Heart right ventricle (tissue), 16 donors: ENCODE measurements around the gene MBD3L5. TPM values are rescaled to one million over a fixed set of nuclear protein-coding genes. Genes with fewer than 3 reads are reported as not detected.
"Not testable (repeated sequence)": the region's sequence is repeated elsewhere in the genome, so short reads cannot be mapped to it uniquely, and the experiment has no call there.

Source experiments
- ATAC-seq, 8 donors: fragments of 200-7000 bp; cut with Tn5 transposase; one replicate each; pipeline ENCODE4 v1.9.1; 2020; ENCODE audit warnings: mild to moderate bottlenecking in 8 of 8, moderate library complexity in 8 of 8, moderate number of reproducible peaks in 1 of 8
- DNase-seq, 2 donors: peaks; one replicate each; pipeline ENCODE4 v3.0.0-alpha.2; 2020
- H3K27ac ChIP-seq, 10 donors: fragments of 200-600 bp; sonication (generic) in 2 of 10; one replicate each; pipeline versions ENCODE4 v1.5.0 to v1.8.0; 2020 to 2022; ENCODE audit warnings: mild to moderate bottlenecking in 3 of 10
- H3K27me3 ChIP-seq, 7 donors: fragments of 200-600 bp; one replicate each; pipeline ENCODE4 v1.8.0; 2021 to 2022; ENCODE audit warnings: mild to moderate bottlenecking in 2 of 7
- H3K36me3 ChIP-seq, 9 donors: fragments of 200-600 bp; sonication (generic) in 1 of 9; one replicate each; pipeline versions ENCODE4 v1.5.0 to v1.8.0; 2020 to 2022; ENCODE audit warnings: mild to moderate bottlenecking in 2 of 9
- H3K4me1 ChIP-seq, 9 donors: fragments of 200-600 bp; sonication (generic) in 1 of 9; one replicate each; pipeline versions ENCODE4 v1.5.0 to v1.8.0; 2020 to 2022; ENCODE audit warnings: mild to moderate bottlenecking in 4 of 9
- H3K4me3 ChIP-seq, 10 donors: fragments of 200-600 bp; sonication (generic) in 2 of 10; one replicate each; pipeline versions ENCODE4 v1.5.0 to v1.8.0; 2020 to 2022; ENCODE audit warnings: mild to moderate bottlenecking in 7 of 10, moderate library complexity in 2 of 10
- H3K9me3 ChIP-seq, 11 donors: fragments of 200-600 bp in 10 of 11; sonication (generic) in 2 of 11; one replicate each; pipeline versions ENCODE4 v1.5.0 to v1.8.0; 2013 to 2022; ENCODE audit warnings: mild to moderate bottlenecking in 2 of 11, control low read depth in 1 of 11, moderate library complexity in 1 of 11
- CTCF ChIP-seq, 9 donors: fragments of 200-600 bp; sonication (generic) in 2 of 9; IDR thresholded peaks; one replicate each; pipeline versions ENCODE4 v1.5.0 to v1.8.0; 2021 to 2022; ENCODE audit warnings: antibody characterized with exemption in 9 of 9, mild to moderate bottlenecking in 5 of 9, moderate library complexity in 1 of 9
- WGBS, 2 donors: extraction: QIAGEN DNeasy Blood & Tissue Kit; methylation state at CpG; one replicate each; pipeline ENCODE4 v1.1.7; 2013; ENCODE audit warnings: inconsistent platforms in 1 of 2; 5-methylcytosine and 5-hydroxymethylcytosine counted together
- intact Hi-C, 10 donors: fragments of 100-400 bp; cut with DNase I; formaldehyde crosslinking; loops; one replicate each; pipeline versions ENCODE4 v1.11.1 to v1.14.2; 2022
- polyA plus RNA-seq, 2 donors: library from polyadenylated mRNA; stranded (reverse); fragments of 200-250 nt; gene quantifications; one replicate each; pipeline ENCODE4 v1.2.3, GENCODE V29; 2013
- total RNA-seq, 10 donors: library from RNA; stranded (reverse); fragmentation: NEBNext Ultra II Directional in 3 of 10; extraction: Animal tissue kit (Norgen Biotek cat#: 25700) in 3 of 10; gene quantifications; one replicate each; pipeline versions ENCODE4 v1.2.1 to v1.2.4, GENCODE V29; 2021 to 2023
- donor health status: Arrhythmogenic right ventricular cardiomyopathy.
- donor health status: ischemic (EF 13 %, LVEDD 7.1; RV severe dilation, severe dysfunction).
- donor health status: healthy with polysubstance abuse.
- donor health status: DM: no; HTN: yes; CAD: no.
- donor health status: DM: no; HTN: no; CAD: no.
- donor health status: ischemic (EF 25% LVEDD 6.9; RV normal size, moderate dysfunction).
- donor health status: ischemic (EF 25% LVEDD 5.7; RV mildly dilated, moderate dysfunction).
- donor health status: healthy.
- donor health status: DM: yes; HTN: yes; CAD: no.
- donor health status: Ischemic cardiomyopathy.
- donor health status: ischemic (EF 35%, LVEDD 5.7; RV mildly dilated, moderate dysfunction).
- donor health status: nonischemic (EF 11% LVEDD 7.7; RV severe dilation, severe dysfunction).
- donor health status: DM: yes; HTN: yes; CAD: no.
- donor health status: PGD.
- donor health status: ischemic (EF 29% LVEDD 5.4; RV normal size, mild dysfunction).
- donor health status: nonischemic (EF 23%, LVEDD 6.1; RV moderate dilation, normal function).

The MBD3L5 gene
- total and polyA plus RNA-seq, 12 donors: not detected

DNA sequence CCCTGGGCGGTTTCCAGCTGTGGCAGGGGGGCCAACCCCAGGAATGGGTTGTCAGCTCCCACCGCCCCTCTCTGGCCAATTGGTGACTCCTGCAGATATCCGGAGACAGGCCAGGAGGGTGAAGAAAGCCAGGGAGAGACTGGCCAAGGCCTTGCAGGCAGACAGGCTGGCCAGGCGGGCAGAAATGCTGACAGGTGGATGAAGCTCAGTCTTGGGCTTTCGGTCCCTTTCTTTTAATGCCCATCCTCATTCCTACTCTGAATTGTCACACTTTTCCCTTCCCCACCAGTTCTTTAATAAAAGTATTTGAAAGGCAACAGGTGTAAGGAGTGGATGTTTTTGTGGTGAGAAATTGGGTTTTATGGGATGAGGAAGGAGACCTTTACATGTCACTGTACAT is 21.0 kb downstream of the MBD3L5 start:
- H3K4me3 ChIP-seq, H3K9me3 ChIP-seq, ATAC-seq, intact Hi-C loops, H3K27ac ChIP-seq, DNase-seq, H3K27me3 ChIP-seq, H3K36me3 ChIP-seq, H3K4me1 ChIP-seq: not testable (repeated sequence)
- 76 to 83% methylated on average over 2 of the region's 5 CpGs for WGBS, 2 donors

- DNase-seq, H3K4me1 ChIP-seq, intact Hi-C loops, H3K27ac ChIP-seq, H3K36me3 ChIP-seq, H3K9me3 ChIP-seq, H3K4me3 ChIP-seq, H3K27me3 ChIP-seq, ATAC-seq: not testable (repeated sequence)
- 81 to 82% methylated on average over 7 of the region's 7 CpGs for WGBS, 2 donors
Measured at GRCh38 chr19:7052896-7053295, 22.5 kb downstream of the MBD3L5 start.

DNA sequence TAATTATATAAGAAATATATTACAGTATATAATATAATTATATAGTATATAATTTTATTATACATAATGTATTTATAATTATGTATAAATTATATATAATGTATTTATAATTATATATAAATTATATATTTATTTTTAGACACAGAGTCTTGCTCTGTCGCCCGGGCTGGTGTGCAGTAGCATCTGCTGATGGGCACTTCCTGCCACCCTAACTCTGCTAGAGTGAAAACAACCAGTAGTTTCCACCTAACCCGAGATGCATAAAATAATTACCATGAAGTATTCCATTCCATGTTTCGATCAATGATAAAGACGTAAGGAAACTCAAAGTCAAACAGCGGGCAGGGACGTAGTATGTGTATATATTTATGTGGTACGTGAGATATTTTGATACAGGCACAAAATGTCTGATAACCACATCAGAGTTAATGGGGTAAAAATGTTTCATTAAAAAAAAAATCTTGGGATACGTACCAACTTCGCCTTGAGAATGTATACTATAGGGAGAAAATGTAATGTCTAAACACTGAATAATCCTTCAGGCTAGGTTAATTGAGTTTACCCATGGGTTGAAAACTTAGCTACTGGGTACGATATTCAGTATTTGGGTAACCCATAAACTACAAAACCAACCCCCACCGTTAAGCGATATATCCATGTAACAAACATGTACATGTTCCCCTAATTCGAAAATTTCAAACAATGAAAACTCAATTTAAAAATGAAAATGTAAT is 24.4 kb downstream of the MBD3L5 start:
- ATAC-seq, H3K9me3 ChIP-seq, H3K4me1 ChIP-seq, H3K4me3 ChIP-seq, DNase-seq, H3K27me3 ChIP-seq, H3K36me3 ChIP-seq, intact Hi-C loops, H3K27ac ChIP-seq: not testable (repeated sequence)
- WGBS, 2 donors: 93 to 95% methylated on average over 12 of the region's 14 CpGs

GRCh38 chr19:7055679-7056078 is 25.3 kb downstream of the MBD3L5 start:
- DNase-seq, H3K36me3 ChIP-seq, H3K27me3 ChIP-seq, H3K9me3 ChIP-seq, intact Hi-C loops, H3K4me1 ChIP-seq, ATAC-seq, H3K27ac ChIP-seq, H3K4me3 ChIP-seq: not testable (repeated sequence)
- 93 to 97% methylated on average over 12 of the region's 14 CpGs for WGBS, 2 donors

- 76 to 82% methylated on average over 8 of the region's 16 CpGs for WGBS, 2 donors
- intact Hi-C loops, H3K9me3 ChIP-seq: not testable (repeated sequence)
Measured at GRCh38 chr19:7056371-7056770, 26.0 kb downstream of the MBD3L5 start.

GRCh38 chr19:7058576-7058975 is 28.2 kb downstream of the MBD3L5 start, which contains the start of gene MBD3L3:
Gene MBD3L3 (minus strand): TSS chr19:7058676. CDS start chr19:7058605, 71 bp downstream.
- H3K9me3 ChIP-seq, H3K4me1 ChIP-seq, intact Hi-C loops, H3K27me3 ChIP-seq, DNase-seq, H3K4me3 ChIP-seq, H3K27ac ChIP-seq, H3K36me3 ChIP-seq, ATAC-seq: not testable (repeated sequence)
- no CpG with 5 or more reads among the region's 8 CpGs for WGBS, 2 donors

More at GRCh38 chr19:7056371-7056770, 26.0 kb downstream of the MBD3L5 start:
- not testable (repeated sequence) for ATAC-seq, H3K4me3 ChIP-seq, H3K27ac ChIP-seq, DNase-seq, H3K36me3 ChIP-seq, H3K27me3 ChIP-seq, H3K4me1 ChIP-seq

DNA sequence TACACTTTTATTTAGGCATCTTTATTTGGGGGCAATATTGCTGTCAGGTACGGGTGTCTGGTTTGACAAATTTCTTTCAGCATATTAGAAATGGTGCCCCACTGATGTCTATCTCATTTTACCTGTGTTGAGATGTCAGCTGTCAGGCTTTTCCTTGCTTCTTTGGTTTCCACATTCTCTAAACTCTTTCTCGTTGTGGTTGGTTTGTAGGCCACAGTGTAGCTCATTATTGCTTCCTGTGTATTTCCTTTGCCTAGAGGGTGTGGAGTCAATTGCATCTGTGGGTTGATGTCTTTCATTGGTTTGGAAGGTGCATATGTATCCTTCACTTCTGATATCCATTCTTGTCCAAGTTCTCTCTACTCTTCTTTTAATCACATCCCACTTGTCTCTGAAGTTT is 29.6 kb downstream of the MBD3L5 start:
- not testable (repeated sequence) for H3K4me1 ChIP-seq, H3K4me3 ChIP-seq, H3K36me3 ChIP-seq, ATAC-seq, H3K27ac ChIP-seq, H3K27me3 ChIP-seq, H3K9me3 ChIP-seq, DNase-seq
- intact Hi-C loops: loop anchor here in 1 of 10 donors (10.0 kb wide), 1 partner anchor 325 kb away; the partner anchor contains the start of genes GPR108 and TRIP10
- 53 to 58% methylated on average over 1 of the region's 2 CpGs for WGBS, 2 donors

DNA sequence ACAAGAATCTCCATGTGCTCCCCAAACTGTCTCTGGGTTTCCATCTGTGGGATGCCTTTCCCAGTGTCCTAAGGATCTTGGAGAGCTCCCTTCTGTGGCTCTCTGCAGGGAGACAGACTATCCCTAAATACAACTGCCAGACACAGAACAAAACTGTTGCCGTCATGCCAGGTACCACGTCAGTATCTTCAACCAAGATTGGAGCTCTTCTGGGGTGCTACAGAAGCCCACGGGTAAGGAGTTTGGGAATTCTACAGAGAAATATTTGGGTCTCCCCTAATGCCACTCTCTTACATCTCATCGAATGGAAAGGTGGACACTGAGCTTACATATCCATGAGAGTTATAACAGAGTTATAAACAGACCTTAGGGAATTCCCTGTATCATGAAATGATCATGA is 33.0 kb downstream of the MBD3L5 start:
- intact Hi-C loops: loop anchor here in 1 of 10 donors (10.0 kb wide), 1 partner anchor 329 kb away; the partner anchor contains the start of genes GPR108 and TRIP10
- ATAC-seq: no peak
- H3K4me1 ChIP-seq: no peaks in the 10 kb centered on the region

More for the DNA sequence above, 33.0 kb downstream of the MBD3L5 start:
- Histone ChIP-seq H3K9me3 (peaks cover 0 to 8% (median 0%) of the 10 kb centered on the region in 11 donors), H3K27ac (no peak overlapping the region), H3K4me3 (no peak overlapping the region), H3K27me3 (no peaks in the 10 kb centered on the region), H3K36me3 (no peaks in the 10 kb centered on the region)
- WGBS, 2 donors: 75 to 77% methylated on average over 4 of the region's 4 CpGs
- DNase-seq: no peak
- TF ChIP-seq CTCF (IDR thresholded peaks at IDR 0.05): no peak
